Pancreas (tissue), 10 donors: Measurements from ENCODE around the gene NXF1. TPM values are rescaled to one million over a fixed set of nuclear protein-coding genes. Genes with fewer than 3 reads are reported as not detected.
"Not testable (repeated sequence)": the region's sequence is repeated elsewhere in the genome, so short reads cannot be mapped to it uniquely, and the experiment has no call there.

Experiments used
- ATAC-seq, 4 donors: fragments of 200-7000 bp; cut with Tn5 transposase; one replicate each; pipeline versions ENCODE4 v1.8.0 to v1.9.1; 2020; ENCODE audit warnings: mild to moderate bottlenecking in 4 of 4, moderate library complexity in 4 of 4
- DNase-seq, 6 donors: peaks; one replicate each; pipeline ENCODE4 v3.0.0-alpha.2; 2020
- FAIRE-seq: peaks from 2 replicates; lab custom pipeline; 2012; peaks lifted over from hg19 to GRCh38; lab: Jason Lieb, UNC
- H3K27ac ChIP-seq, 4 donors: fragments of 200-600 bp; sonication (generic); 1 replicate in 3 of 4; 2 replicates in 1 of 4; pipeline versions ENCODE4 v1.5.0 to v1.8.0; 2020
- H3K27me3 ChIP-seq, 4 donors: fragments of 200-600 bp; one replicate each; pipeline ENCODE4 v1.8.0; 2021
- H3K36me3 ChIP-seq, 3 donors: fragments of 200-600 bp; sonication (generic) in 1 of 3; one replicate each; pipeline versions ENCODE4 v1.5.0 to v1.8.0; 2020 to 2021
- H3K4me1 ChIP-seq, 3 donors: fragments of 200-600 bp; one replicate each; pipeline ENCODE4 v1.8.0; 2021
- H3K4me3 ChIP-seq, 4 donors: fragments of 200-600 bp; sonication (generic) in 2 of 4; one replicate each; pipeline versions ENCODE4 v1.5.0 to v1.8.0; 2020 to 2021
- H3K9me3 ChIP-seq, 4 donors: fragments of 200-600 bp; one replicate each; pipeline ENCODE4 v1.8.0; 2021
- WGBS, 2 donors: extraction: QIAGEN DNeasy Blood & Tissue Kit; methylation state at CpG; one replicate each; pipeline ENCODE4 v1.1.7; 2013; 5-methylcytosine and 5-hydroxymethylcytosine counted together
- intact Hi-C, 3 donors: fragments of 100-400 bp; cut with DNase I; formaldehyde crosslinking; loops; one replicate each; pipeline versions ENCODE4 v1.11.1 to v1.14.2; 2022
- polyA plus RNA-seq, 2 donors: library from polyadenylated mRNA; stranded (reverse); fragments of 200-250 nt; gene quantifications; one replicate each; pipeline ENCODE4 v1.2.3, GENCODE V29; 2013
- total RNA-seq, 6 donors: library from RNA; stranded (reverse); fragmentation: NEBNext Ultra II Directional in 4 of 6; extraction: Animal tissue kit (Norgen Biotek cat#: 25700) in 4 of 6; gene quantifications; one replicate each; pipeline versions ENCODE4 v1.2.1 to v1.2.4, GENCODE V29; 2021 to 2023
- TF ChIP-seq, protein P1 (sequence below), 4 donors: fragments of 200-600 bp; sonication (generic) in 3 of 4; IDR thresholded peaks; one replicate each; pipeline versions ENCODE4 v1.5.0 to v1.8.0; 2021; ENCODE audit warnings: antibody characterized with exemption in 4 of 4
- donor health status: healthy with polysubstance abuse.
- donor health status: DM: no; HTN: no; CAD: no; lungs with moderate emphysema.
- donor health status: DM: no; HTN: no; CAD: no.
- donor health status: control.
- donor health status: control.
- donor health status: Bipolar disorder and iron deficiency.
- donor health status: DM: yes; HTN: yes; CAD: no.
- donor health status: DM: no; HTN: no; CAD: no.
- donor health status: DM: no; HTN: no; CAD: no.
- donor health status: DM: yes; HTN: yes; CAD: no.

NXF1 gene
- total and polyA plus RNA-seq, 8 donors = 20.9 to 294 (median 32.5) TPM

DNA sequence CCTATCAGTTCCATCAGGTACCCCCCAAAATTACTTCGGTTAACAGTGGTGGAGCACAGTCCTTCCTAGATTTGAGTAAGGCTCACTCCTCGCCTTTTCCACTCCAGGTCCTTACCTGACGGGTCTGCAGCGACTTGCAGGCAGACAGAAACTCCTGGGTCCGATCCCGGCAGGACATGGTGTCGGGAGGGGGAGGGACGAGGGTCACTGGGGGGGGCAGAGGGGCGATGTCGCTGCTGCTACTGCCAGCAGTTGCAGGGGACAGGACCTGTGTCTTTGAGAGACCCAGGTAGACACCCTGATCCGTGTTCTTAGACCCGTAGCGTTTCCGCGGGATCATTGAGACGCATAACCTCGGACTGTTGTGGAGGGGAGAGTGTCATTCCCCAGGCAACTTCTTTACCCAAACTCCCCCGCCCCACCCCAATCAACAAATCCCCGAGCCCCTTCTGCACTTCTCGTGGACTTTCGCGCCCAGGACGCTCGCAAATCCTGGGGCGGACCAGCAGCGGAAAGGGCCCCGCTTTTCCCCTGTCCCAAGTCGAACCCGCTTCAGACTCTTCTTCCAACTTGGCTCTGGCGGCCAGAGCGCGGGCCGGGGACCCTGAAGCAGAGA is 25.8 kb upstream of the NXF1 start:
- intact Hi-C loops = no loop called here
- WGBS, 2 donors = 1% methylated on average over 32 to 33 of the region's 33 CpGs
- no peak for ATAC-seq

DNA sequence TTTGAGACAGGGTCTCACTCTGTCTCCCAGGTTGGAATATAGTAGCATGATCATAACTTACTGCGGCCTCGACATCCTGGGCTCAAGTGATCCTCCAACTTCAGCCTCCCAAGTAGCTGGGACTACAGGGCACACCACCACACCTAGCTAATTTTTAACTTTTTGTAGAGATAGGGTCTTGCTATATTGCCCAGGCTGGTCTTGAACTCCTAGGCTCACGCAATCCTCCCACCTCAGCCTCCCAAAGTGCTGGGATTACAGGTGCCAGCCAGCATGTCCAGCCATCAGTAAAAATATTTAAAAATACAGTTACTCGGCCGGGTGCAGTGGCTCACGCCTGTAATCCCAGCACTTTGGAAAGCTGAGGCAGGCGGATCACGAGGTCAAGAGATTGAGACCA is 22.9 kb upstream of the NXF1 start:
- H3K4me3 ChIP-seq, FAIRE-seq, intact Hi-C loops, DNase-seq, H3K27ac ChIP-seq, H3K9me3 ChIP-seq, H3K27me3 ChIP-seq, ATAC-seq: not testable (repeated sequence)
- Histone ChIP-seq H3K4me1 (peaks cover 0 to 15% (median 6%) of the 10 kb centered on the region in 3 donors), H3K36me3 (peaks cover 0 to 46% (median 34%) of the 10 kb centered on the region in 3 donors)
- WGBS, 2 donors = 90 to 95% methylated on average over 8 of the region's 8 CpGs

More for the DNA sequence above, 25.8 kb upstream of the NXF1 start:
- peaks cover 0 to 31% (median 7%) of the 10 kb centered on the region in 3 donors for H3K36me3 ChIP-seq
- DNase-seq = peak in 2 of 6 donors; percentile 45 to 72
- H3K27me3 ChIP-seq = no peaks in the 10 kb centered on the region
- FAIRE-seq = no peak
- H3K4me3 ChIP-seq = peak overlapping the region; percentile 63 to 90 (median 84)
- TF ChIP-seq, protein P1, sequence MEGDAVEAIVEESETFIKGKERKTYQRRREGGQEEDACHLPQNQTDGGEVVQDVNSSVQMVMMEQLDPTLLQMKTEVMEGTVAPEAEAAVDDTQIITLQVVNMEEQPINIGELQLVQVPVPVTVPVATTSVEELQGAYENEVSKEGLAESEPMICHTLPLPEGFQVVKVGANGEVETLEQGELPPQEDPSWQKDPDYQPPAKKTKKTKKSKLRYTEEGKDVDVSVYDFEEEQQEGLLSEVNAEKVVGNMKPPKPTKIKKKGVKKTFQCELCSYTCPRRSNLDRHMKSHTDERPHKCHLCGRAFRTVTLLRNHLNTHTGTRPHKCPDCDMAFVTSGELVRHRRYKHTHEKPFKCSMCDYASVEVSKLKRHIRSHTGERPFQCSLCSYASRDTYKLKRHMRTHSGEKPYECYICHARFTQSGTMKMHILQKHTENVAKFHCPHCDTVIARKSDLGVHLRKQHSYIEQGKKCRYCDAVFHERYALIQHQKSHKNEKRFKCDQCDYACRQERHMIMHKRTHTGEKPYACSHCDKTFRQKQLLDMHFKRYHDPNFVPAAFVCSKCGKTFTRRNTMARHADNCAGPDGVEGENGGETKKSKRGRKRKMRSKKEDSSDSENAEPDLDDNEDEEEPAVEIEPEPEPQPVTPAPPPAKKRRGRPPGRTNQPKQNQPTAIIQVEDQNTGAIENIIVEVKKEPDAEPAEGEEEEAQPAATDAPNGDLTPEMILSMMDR (IDR thresholded peaks at IDR 0.05) = no peak
- H3K27ac ChIP-seq = peak overlapping the region; percentile 83 to 96 (median 94)
- peaks cover 0 to 20% (median 6%) of the 10 kb centered on the region in 3 donors for H3K4me1 ChIP-seq
- no peaks in the 10 kb centered on the region for H3K9me3 ChIP-seq

DNA sequence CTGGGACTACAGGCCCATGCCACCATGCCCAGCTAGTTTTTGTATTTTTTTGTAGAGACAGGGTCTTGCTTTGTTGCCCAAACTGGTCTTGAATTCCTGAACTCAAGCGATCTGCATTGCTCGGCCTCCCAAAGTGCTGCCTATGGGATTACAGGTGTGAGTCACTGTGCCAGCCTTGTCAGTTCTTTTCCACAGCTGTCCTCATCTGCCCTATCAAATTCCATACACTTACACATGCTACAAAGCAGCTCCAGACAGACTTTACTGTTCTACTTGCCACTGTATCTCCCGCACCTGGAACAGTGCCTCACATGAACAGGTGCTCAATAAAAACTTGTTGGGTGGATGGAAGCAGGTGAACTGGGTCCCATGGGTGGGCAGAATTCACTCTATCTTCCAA is 18.4 kb upstream of the NXF1 start:
- no peaks in the 10 kb centered on the region for H3K27me3 ChIP-seq
- ATAC-seq (no peak), DNase-seq (no peak), FAIRE-seq (no peak)
- no peaks in the 10 kb centered on the region for H3K4me1 ChIP-seq
- H3K9me3 ChIP-seq = no peaks in the 10 kb centered on the region
- peaks cover 0 to 84% (median 55%) of the 10 kb centered on the region in 3 donors for H3K36me3 ChIP-seq
- no peak overlapping the region for H3K27ac ChIP-seq
- H3K4me3 ChIP-seq = no peak overlapping the region
- intact Hi-C loops = no loop called here
- TF ChIP-seq, protein P1 (IDR thresholded peaks at IDR 0.05) = no peak
- 91 to 98% methylated on average over 3 of the region's 3 CpGs for WGBS, 2 donors

DNA sequence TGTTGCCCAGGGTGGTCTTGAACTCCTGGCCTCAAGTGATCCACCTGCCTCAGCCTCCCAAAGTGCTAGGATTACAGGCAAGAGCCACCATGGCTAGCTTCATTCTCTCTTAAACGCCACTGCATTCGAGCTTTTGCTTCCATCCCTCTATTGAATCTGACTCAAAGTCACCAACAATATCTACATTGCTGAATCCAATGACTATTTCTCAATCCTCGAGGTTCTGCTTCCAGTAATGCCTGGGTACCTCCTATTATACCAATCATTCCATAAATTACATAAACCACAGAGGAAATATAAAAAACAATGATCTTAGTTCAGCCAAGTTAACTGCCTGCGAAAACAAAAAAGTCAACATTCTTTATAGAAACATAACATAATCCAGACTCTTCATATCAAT is 11.9 kb upstream of the NXF1 start:
- no peak for ATAC-seq
- intact Hi-C loops = no loop called here
- H3K4me3 ChIP-seq = no peak overlapping the region
- no peak for DNase-seq
- no peaks in the 10 kb centered on the region for H3K4me1 ChIP-seq
- FAIRE-seq = no peak
- 90% methylated on average over 4 of the region's 4 CpGs for WGBS, 2 donors
- H3K9me3 ChIP-seq = no peaks in the 10 kb centered on the region
- no peaks in the 10 kb centered on the region for H3K27me3 ChIP-seq
- TF ChIP-seq, protein P1 (IDR thresholded peaks at IDR 0.05) = no peak
- H3K36me3 ChIP-seq = peaks cover 4 to 51% (median 23%) of the 10 kb centered on the region in 3 donors
- H3K27ac ChIP-seq = no peak overlapping the region

DNA sequence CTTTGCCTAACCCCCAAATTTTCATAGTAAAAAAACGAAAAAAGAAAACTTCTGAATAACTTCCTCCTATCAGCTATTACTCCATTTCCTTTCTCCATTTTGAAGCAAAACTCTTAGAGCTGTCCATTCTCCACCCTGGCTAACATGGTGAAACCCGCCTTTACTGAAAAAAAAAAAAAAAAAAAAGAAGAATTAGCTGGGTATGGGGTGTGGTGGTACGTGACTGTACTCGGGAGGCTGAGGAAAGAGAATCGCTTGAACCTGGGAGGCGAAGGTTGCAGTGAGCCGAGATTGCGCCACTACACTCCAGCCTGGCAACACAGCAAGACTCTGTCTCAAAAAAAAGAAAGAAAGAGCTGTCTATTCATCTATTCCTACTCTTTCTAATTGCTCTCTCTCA is 11.3 kb upstream of the NXF1 start:
- H3K36me3 ChIP-seq = peaks cover 4 to 45% (median 19%) of the 10 kb centered on the region in 3 donors

More for the DNA sequence above, 11.3 kb upstream of the NXF1 start:
- H3K27ac ChIP-seq = peak overlapping the region in 1 of 4 donors; percentile 33
- intact Hi-C loops = no loop called here
- H3K4me1 ChIP-seq = no peaks in the 10 kb centered on the region
- H3K27me3 ChIP-seq = no peaks in the 10 kb centered on the region
- TF ChIP-seq, protein P1 (IDR thresholded peaks at IDR 0.05) = no peak
- H3K4me3 ChIP-seq = no peak overlapping the region
- WGBS, 2 donors = 87 to 92% methylated on average over 8 of the region's 8 CpGs
- DNase-seq (peak in 1 of 6 donors; percentile 6), FAIRE-seq (no peak), ATAC-seq (no peak)
- no peaks in the 10 kb centered on the region for H3K9me3 ChIP-seq
